GM19467 (cell line): ENCODE results near the gene MSANTD3.
"Not testable (repeated sequence)": the region's sequence is repeated elsewhere in the genome, so short reads cannot be mapped to it uniquely, and the experiment has no call there.

Experiments used
- ATAC-seq: cut with Tn5 transposase; IDR thresholded peaks from one replicate; pipeline ENCODE4 v1.9.1; 2021; ENCODE audit warnings: mild to moderate bottlenecking, moderate library complexity; ENCODE audit not compliant: unreplicated experiment

The MSANTD3 gene

GRCh38 chr9:100427366-100428263 is 672 bp downstream of the MSANTD3 start:
- ATAC-seq: peak; percentile 57

- ATAC-seq: no peak
Observed at GRCh38 chr9:100428871-100429654, 2.1 kb downstream of the MSANTD3 start.

- no peak for ATAC-seq
Observed at GRCh38 chr9:100430286-100430940, 3.5 kb downstream of the MSANTD3 start.

- ATAC-seq: no peak
Observed at GRCh38 chr9:100431886-100432285, 4.9 kb downstream of the MSANTD3 start.

GRCh38 chr9:100432736-100433135 is 5.8 kb downstream of the MSANTD3 start:
- ATAC-seq: no peak

- no peak for ATAC-seq
Observed at GRCh38 chr9:100436571-100436970, 9.6 kb downstream of the MSANTD3 start.

- ATAC-seq: no peak
Observed at GRCh38 chr9:100437860-100438805, 11.2 kb downstream of the MSANTD3 start.

- no peak for ATAC-seq
Observed at GRCh38 chr9:100440071-100440470, 13.1 kb downstream of the MSANTD3 start.

- ATAC-seq: not testable (repeated sequence)
Observed at GRCh38 chr9:100440487-100440886, 13.5 kb downstream of the MSANTD3 start.

GRCh38 chr9:100441911-100442361 is 15.0 kb downstream of the MSANTD3 start:
- ATAC-seq: no peak

- no peak for ATAC-seq
Observed at GRCh38 chr9:100443781-100444768, 17.1 kb downstream of the MSANTD3 start.

- ATAC-seq: no peak
Observed at GRCh38 chr9:100445161-100445902, 18.4 kb downstream of the MSANTD3 start.

- no peak for ATAC-seq
Observed at GRCh38 chr9:100445903-100446549, 19.1 kb downstream of the MSANTD3 start.

GRCh38 chr9:100447041-100447440 is 20.1 kb downstream of the MSANTD3 start:
- no peak for ATAC-seq

- no peak for ATAC-seq
Observed at GRCh38 chr9:100448266-100448665, 21.3 kb downstream of the MSANTD3 start.

- ATAC-seq: no peak
Observed at GRCh38 chr9:100449420-100449819, 22.5 kb downstream of the MSANTD3 start.

- ATAC-seq: no peak
Observed at GRCh38 chr9:100452894-100453293, 26.0 kb downstream of the MSANTD3 start.

- ATAC-seq: no peak
Observed at GRCh38 chr9:100455470-100455869, 28.5 kb downstream of the MSANTD3 start.
